Amniotic epithelial cell (primary cell): ENCODE results near the gene KRT3.

Experiments used
- DNase-seq: peaks from one replicate; pipeline ENCODE4 v3.0.0-alpha.2; 2010; ENCODE audit warnings: low read depth

The KRT3 gene

DNA sequence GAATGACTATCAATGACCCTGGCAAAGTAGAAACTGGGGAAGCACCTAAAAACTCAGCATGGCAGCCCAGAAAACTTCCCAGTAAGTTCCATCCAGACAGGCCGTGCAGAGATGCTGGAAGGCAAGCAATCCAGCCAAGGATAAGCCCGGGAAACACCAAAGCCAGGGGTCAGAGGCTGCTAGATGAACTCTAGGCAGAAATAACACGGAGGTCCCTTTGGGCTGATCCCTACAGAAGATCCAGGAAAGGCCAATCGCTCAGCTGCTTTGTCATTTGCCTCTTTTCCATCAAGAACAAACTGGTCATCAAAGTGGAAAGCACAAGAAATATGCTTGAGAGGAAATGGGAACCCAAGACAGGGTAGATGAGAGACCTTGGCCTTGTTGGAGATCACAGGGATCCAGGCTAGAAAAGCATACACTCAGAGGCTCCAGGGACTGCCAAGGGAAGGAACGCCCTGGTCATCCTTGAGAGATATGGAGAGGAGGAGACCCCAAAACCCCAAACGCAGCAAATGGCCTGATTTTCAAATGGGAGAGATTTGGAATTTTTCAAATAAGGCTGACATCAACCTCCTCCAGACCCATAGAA, 31.7 kb upstream of the KRT3 start:
- DNase-seq: no peak

DNA sequence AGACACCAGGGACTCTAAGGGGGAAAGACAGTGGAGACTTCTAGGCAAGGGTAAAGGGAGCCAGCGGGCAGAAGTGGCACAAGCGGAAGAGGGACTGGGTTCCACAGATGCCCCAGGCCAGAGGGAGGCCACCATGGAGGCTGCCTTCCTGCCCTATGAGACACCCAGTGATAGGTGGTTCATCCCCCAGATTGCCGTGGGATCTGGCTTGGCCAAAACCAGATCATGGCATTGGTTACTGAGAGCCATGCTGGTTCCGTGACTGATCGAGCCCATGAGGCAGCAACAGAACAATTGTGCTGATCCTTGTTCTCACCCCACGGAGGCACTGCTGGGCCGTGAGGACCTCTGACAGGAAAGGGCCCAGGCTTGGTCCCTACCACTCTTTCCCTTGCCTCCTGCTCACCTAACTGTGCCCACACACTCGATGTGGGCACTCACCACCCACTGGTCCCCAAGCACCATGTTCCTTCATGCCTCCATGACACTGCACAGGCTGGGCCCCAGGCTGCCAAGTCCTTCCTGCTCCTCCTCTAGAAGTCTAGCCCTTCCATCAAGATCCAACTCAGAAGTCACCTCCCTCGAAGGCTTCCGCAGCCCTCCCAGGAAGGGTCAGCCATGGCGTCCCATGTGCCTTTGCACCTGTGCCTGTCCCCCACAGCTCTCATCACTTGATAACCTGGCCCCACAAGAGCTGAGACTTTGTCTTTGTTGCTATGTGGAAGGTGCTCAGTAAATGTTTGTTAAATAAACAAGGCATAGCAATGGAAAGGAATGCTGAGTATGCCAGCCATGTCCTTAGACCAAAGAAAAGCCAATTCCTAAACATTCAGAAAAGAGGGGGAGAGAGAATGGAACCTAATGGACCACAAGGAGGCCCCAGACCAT, 30.9 kb upstream of the KRT3 start:
- no peak for DNase-seq

DNA sequence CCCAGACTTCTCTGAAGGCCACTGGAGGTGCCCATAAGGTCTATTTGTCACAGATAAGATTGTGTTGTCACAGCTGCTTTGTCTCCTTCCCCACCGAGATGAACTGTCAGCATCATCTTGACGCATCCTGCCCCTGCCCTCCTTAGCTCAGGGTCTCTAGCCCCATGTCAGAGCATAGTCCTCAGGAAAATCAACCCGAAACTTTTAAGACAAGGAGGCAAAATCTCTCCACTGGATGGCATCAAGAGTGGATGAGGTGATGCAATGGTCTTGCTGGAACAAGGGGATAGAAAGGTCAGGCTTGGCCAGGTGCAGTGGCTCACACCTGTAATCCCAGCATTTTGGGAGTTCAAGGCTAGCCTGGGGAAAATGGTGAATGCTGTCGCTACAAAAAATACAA, 30.0 kb upstream of the KRT3 start:
- no peak for DNase-seq

DNA sequence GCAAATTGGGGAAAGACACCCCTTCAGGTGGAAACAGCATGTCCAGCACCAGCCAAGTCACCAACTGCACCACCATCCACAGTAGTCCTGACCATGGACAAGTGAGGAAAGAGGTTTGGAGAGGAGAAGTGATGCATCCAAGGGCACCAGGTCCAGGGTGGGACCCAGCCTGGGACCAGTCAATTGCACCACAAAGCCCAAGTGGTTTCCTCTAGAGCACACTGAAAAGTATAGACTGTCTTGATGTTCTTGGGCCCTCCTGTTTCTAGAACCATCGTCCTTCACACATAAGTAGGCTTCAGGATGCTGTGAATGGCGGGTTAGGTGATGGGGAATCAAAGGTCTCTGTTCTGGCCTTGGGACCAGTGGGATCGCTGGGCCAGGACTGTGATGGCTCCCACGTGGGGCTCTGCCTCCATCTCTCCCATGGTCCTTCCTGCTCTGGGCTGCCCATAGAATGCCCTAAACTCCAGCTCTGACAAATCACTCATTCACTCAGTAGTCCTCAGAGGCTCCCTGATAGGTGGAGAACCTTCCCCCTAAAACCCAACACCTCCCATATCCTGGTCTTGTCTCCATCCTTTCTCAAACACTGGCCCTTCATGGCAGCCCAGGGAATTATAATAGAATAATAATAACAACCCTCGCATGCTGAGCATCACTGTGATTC, 29.0 kb upstream of the KRT3 start:
- no peak for DNase-seq

DNA sequence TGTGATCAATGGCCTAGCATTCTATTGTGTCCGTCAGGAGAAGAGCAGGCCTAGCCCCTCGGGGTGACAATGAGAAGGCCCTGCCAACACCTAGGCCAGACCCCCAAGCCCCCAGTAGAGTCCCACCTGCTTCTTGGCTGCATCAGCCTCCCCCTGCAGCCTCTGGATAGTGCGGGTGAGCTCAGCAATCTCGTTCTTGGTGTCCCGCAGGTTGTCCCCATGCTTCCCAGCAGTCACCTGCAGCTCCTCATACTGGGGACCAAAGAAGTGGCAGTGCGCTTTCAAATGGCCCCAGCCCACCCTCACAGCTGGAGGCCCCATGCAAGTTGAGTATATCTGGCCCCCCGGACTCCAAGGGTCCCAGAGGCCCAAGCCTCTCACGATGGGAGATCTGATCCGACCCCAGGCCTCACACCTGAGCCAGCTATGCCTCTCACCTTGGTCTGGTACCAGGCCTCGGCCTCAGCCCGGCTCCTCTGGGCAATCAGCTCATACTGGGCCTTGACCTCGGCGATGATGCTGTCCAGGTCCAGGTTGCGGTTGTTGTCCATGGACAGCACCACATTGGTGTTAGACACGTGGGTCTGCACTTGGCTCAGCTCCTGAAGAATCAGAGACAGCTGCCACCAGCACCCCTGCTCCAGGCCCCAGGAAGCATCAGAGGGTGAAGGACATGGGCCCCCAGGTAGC, 28.0 kb upstream of the KRT3 start:
- no peak for DNase-seq

DNA sequence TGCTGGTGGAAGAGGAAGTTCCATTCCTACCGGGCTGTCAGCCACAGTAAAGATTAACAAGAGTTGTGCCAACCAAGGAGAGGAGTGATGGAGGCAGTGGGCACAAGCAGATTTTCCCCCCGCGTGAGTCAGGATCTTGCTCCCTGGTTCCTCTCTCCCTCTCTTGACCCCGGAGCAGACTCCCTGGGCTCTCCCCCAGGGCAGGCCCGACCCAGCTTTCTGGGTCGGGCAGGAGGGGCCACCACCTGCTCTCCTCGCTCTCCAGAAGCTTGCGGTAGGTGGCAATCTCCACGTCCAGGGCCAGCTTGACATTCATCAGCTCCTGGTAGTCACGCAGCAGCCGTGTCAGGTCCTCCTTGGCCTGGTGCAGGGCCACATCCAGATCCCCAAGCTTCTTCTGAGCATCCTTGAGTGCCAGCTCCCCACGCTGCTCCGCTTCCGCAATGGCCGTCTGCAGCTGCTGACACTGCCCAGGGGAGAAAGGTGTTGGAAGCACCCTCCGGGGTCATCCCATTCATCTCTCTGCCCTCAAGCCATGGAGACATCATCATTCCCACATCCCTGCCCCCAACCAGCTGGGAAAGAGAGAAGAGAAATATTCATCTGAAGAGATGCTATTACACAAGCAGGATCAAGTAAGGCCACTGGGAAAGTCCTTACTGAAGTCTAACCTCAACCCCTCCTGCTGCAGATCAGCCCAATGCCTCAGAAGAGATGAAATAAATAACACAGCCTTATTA, 27.0 kb upstream of the KRT3 start:
- no peak for DNase-seq

DNA sequence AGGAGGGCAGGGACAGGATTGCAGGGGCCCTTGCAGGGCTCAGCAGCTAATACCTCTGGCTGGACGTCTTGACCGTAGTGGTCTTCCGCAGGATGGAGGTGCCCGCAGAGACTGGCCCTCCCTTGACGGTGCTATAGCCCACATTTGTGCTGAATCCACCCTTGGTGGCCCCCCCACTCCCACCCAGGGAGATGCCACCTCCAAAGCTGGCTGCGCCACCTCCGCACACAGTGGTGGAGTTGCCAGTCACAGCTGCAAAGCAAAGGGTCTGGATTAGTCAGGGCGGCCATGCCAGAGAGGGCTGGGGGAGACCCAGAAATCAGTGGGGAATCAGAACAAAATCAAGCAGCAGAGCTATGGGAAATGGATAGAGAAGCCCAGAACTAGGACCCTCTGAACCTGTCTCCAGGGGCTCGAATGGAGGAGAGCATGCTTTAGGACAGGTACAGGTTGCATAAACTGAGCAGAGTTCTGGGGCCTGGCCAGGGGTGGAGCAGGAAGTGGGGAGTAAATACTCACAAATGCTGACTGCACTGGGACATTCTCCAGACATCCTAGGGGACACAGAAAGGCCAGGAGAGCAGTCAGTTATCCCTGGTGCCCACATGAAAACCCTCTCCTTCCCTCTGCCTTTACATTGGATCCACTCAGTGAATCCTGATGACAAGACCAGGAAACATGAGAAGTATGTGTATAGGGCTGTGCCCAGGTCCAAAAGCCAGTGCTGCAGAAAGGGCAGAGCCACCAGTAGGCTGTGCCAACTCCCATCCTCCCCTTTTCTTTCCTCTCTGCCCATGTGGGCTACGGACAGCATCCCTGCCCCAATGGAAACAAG, 26.1 kb upstream of the KRT3 start:
- DNase-seq: no peak

DNA sequence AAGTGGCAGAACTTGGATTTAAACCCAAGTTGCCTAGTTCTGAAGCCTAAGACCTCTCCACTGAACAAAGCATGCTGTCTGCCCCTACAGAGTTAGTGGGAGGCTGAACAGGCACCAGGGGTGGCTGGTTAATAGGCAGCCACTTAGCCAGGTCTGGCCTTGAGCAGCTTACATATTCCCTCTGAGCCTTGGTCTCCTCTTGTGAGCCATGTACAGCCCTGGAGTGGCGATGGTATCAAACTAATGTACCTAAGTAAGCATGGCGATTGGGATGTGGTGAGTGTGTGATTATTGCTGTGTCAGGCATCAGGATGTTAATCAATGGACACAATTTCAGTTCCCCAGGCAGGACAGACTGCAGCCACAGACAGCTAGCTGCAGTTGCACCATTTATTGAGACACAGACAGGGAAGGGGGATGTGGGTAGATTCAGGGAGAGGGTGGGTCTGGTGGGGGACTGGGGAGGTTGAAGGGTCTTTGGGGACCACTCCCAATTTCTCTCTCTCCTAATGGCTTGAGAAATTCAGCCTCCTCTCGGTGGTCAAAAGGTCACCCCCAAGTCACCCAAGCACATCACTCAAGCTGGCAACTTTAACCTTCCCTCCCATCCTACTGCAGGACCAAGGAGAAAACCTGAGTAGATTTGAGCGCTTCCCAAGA, 25.3 kb upstream of the KRT3 start:
- no peak for DNase-seq

DNA sequence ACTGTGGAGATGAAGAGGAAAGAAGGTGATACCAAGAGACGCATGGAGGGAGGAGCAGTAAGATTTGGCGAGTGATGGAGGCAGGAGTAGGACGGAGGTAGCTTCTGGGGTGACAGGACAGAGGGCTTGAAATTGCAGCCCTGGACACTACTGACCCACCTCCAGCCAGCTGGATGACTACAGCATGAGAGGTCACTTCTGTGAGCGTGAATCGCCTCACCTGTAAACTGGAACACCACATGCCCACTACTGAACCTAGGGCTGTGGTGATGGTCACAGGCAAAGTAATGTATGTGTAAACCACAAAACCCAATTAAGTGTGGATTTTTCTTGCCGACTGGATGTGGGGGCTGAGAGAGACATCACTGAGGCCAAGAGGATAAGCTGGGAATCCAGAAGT, 24.6 kb upstream of the KRT3 start:
- no peak for DNase-seq

DNA sequence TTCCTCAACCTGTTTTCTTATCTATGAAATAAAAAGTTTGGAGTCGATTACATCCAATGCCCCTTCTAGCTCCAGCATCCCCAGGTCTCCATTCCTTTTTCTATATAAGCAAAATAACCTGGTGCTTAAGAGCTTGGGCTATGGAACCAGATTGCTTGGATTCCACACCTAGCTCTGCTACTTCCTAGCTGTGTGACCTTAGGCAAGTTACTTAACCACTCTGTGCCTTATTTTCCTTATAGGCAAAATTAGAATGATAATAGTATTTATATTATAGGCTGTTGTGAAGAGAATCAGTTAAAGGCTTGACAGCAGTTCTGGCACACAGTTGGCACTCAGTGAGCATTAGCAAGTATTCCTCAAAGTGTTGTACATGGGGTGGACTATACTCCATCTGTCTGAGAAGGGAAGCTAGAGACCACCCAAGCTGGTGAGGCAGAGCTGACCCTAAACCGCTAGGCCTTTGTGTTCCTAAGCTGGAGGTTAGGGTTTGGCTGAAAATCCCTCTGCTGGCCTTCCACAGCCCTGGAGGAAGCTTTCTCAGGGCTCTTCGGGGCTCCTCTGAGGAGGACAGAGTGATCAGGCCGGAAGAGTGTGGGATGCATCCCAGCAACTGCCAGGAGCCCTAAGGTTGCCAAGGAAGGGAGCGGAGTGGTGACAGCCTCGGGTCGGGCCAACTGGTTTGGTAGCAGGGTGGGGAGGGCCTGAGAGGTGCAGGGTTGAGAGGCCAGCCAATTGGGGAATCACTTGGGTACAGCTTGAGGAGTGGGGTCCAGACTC, 24.0 kb upstream of the KRT3 start:
- no peak for DNase-seq

DNA sequence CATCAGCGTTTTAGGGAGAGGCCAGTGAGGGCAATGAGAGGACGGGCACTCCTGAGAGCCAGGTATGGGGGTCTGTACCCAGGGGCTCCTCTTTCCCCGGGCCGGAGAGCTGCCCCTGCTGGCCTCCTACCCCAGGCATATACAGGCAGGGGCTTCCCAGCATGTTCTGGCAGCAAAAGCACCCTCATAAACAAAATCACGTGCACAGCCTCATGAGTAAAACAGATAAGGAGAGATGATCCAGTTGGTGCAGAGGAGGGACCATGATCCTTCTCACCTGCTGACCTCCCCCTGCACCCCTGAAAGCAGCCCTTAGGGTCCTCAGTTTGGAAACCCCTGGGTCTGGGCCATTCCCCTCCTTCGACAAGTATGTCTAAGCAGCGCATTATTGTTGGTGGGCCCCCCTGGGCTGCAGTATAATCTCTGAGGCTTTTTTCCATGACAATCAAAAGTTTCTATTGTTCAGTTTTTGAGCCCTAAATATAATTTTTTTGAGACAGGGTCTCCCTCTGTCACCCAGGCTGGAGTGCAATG, 23.0 kb upstream of the KRT3 start:
- no peak for DNase-seq

DNA sequence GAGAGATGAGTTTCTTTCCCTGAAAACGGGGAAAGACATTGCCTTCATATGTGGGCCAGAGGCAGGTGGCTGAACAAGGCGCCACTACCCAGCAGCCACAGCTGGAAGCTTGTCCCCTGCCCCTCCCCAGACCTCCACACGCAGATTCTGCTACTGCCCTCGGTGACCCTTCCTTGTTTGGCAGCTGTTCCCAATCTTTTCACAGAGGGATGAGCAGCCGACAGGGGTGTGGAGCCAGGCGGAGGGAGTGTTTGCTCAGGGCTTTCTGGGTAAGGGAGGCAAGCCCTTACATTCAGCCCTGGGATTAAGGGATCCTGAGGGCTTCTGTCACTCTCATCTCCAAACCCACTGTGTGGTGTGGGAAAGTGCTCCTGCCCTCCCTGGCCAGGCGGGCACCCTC, 22.5 kb upstream of the KRT3 start:
- DNase-seq: no peak

DNA sequence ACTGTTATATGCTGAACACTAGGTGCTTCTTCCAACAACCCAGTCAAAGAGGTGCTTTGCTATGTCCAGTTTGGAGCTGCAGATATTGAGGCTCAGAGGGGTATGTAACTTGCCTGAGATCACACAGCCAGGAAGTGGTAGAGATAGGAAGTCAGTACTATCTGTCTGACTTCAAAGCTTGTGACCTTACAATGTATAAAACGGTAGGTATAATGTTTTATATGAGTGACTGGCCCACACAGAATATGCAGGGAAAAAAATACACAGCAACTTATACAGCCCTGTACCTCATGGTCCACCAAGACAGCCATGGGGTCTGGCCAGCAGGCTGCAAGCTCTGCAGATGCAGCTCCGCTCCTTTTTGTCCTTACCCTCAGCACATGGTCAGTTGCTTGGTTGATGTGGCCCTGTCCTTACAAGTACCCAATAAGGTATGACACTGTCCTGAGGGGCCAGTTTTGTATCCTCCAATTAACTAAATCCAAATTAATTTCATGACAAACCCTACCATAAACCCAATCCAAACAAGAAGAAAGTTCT, 21.9 kb upstream of the KRT3 start:
- no peak for DNase-seq

DNA sequence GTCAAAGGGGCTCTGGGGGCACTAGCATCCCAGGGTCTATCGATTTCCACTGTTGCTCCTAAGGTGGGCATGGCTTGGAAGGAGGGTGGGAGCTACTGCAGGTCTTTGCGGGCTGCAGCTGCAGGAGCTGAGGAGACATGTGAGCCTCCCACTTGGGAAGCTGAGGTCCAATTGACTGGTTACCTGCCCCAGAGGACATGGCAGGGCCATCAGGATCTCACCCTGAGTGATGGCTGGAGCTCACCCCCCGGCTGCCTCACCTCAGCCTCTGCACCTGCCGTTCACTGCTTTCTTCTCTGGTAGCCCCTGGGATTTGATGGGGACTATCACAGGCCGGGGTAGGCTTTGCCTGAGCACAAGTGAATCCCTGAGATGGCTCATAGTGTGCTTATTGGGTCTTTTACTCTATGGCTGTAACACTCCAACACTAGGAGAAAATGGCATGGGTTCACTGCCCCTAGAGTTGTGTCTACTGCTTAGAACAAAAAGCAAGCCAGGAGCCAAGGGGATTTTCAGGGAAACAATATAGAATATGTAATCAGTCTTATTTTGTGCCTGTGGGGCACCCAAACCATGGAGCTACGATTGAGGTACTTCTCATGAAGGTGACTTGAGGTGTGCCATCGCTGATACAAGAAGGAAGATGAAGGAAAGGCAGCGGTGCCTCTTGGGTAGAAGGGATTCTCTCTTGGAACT, 21.2 kb upstream of the KRT3 start:
- DNase-seq: no peak

DNA sequence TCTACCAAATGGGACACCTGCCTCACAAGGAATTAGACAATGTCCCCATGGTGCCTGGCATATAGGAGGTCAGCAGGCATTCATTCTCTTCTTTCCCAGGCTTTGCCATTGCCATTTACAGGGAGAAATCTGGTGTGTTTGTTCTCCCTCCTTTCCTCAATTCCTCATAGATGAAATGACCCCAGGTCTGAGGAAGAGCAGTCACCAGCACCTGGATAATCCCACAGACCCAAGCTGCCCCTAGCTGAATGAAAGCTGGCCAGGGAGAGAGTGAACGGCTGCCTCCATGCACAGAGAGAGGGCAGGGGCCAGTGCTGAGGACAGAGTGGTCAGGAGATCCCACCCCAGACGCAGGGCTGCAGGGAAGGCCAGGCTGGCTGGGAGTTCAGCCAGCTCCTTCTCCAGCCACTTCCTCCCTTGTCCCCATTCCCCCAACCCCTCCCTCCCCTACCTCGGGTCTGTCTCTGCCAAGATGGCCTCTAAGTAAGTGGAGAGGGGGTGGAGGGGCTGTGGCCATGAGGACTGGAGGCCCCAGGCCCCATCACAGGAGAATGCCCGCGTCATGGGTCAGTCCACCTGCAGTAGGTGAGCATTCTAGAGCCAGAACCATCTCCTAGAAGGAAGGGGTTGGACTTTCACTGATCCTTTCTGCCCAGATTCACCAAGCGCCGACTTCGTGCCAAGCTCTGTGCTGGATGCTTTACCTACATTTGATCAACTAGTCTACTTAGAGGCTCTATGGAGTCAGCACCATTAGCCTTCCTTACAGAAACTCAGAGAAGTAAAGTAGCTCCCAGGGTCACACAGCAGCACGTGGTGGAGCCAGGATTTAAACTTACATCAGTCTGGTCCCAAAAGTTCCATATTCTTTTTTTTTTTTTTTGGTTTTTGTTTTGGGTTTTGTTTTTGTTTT, 20.0 kb upstream of the KRT3 start:
- DNase-seq: no peak

DNA sequence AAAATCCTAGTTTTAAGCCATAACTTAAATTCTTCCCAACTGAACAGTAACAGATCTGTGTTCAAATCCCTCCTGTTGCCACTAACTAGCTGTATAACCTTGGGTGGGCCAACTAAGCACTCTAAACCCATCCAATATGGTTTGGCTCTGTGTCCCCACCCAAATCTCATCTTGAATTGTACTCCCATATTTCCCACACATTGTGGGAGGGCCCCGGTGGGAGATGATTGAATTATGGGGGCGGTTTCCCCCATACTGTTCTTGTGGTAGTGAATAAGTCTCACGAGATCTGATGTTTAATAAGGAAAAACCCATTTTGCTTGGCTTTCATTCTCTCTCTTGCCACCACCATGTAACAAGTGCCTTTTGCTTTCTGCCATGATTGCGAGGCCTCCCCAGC, 19.2 kb upstream of the KRT3 start:
- no peak for DNase-seq

DNA sequence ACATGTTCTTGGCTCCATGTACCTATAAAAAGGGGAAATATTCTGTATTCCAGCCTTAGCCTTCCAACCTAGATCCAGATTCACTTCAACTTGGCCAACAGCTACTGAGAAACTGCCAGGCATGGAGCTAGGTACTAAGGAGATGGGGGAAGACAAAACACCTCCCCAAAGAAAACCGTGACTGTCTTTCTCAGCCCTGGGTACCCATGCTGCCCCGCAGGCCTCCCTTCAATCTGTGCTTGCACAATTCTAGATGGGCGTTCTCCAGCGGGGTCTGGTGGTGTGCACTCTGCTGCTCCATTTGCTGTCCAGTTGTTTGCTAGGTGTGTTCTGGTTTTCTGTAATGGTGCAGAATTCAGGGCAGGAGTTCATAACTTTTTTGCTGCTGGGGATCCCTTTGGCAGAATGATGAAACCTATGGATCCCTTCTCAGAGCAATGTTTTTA, 18.8 kb upstream of the KRT3 start:
- DNase-seq: no peak
